GM12891 (cell line): Measurements from ENCODE around the gene XDH.

Experiments used
- POLR2A ChIP-seq: IDR thresholded peaks from 2 replicates; pipeline ENCODE4 v1.6.1; 2011; ENCODE audit warnings: low read depth, low read length, control low read depth
- POLR2AphosphoS5 ChIP-seq: IDR thresholded peaks from 2 replicates; pipeline ENCODE4 v1.6.1; 2011; ENCODE audit warnings: low read depth, low read length, control low read depth

DNA sequence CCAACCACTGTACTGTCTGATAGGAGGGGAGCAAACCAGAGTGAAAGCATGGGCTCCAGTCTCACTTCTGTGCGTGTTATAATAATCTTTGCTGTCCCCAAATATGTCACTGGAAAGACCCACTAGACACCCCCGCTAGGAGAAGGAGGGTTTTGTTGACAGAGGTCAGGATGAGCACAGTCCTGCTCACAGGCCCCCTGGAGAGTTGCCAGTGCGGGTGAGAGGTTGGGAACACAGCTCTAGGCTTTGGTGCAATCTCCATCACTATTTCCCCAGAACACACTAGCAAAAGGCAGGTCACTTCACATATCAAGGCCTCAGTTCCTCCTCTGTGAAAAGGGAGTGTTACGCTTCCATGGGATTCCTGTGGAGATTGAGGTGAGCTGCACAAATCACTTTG, 9.7 kb downstream of the XDH start:
- TF ChIP-seq POLR2AphosphoS5 (no peak), POLR2A (no peak)
